NCI-H128 (cell line): ENCODE measurements around the gene GPR153.
A peak's percentile ranks its signal among the peaks of the same experiment; 100 is the strongest.

Source experiments
- DNase-seq: peaks from one replicate; lab custom pipeline; 2025; ENCODE audit not compliant: unreplicated experiment; lab: John Stamatoyannopoulos, UW

GPR153 gene

DNA sequence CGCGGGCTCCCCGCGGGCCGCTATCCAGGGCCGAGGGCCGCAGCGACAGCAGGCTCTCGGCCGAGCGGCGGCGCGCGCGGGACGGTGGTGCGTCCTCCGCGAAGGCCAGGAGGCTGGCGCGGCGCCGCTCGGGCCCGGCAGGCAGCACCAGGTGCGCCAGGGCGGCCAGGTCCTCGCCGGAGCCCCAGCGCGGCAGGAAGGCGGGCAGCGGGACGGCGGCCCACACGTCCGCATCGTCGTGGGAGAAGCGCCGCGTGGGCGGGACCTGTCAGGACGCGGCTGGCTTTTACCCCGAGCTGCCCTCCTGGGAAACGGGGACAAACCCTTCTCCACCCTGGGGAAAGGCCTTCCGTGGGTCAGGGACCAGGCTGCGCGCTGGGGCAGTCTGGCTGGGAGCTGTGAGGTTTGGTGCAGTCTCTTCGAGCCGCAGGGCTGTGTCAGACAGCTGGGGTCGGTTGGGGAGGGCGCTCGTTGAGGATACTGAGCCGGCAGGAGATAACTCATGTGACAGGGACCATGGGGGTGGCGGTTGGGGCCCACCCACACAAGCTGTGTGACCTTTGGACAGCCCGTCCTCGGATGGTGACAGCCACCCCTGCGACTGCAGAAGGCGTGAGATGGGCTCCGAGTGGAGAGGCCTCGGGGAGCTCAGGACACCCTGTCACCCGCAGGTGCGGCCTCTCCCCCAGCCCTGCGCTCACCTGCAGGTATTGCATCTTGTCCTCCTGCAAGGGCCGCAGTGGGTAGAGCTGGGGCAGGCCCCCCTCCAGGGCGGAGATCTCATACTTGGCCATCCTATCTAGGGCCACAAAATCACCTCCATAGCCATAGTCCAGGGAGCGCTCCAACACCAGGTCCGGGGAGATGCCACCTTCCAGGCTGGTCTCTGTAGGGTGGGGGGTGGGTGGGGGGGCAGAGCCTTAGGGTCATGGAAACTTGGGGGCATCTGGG, 10.9 kb downstream of the GPR153 start:
- no peak for DNase-seq

DNA sequence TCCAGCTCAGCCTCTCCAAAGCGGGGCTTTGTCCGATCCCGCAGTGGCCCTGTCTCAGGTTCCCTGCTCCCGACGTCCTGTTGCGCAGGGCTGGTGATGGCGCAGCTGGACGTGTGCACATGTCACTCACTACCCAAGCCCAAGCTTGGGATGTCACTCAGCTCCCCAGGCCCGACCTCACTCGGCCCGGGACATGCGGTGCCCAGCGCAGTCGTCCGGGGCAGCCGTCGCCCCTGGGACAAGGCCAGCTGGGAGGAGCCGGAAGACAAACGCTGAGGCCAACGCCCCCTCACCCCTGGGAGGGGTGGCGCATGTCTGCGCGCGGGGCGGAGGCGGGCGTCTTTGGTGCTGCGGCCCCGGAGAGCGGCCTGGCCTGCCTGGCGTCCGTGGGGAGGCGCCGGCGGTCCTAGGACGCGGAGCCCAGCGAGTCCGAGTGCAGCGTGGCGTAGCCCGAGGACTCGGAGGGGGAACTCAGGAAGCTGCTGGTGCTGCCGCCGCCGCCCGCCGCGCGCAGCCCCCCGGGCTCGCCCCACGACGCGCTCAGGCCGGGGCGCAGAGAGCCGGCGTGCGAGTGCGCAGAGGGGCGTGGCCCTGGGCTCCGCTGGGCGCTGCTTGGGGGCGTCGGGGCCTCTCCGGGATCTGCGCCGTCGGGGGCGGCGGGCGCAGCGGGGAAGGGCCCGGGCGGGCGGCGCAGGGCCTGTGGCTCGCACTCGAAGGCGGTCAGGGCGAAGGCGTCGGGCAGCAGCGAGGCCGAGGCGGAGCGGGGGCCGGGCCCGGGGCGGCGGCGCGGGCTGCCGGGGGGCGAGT, 11.8 kb downstream of the GPR153 start:
- DNase-seq: no peak

GRCh38 chr1:6248161-6248776, 12.6 kb downstream of the GPR153 start:
- DNase-seq: no peak

DNA sequence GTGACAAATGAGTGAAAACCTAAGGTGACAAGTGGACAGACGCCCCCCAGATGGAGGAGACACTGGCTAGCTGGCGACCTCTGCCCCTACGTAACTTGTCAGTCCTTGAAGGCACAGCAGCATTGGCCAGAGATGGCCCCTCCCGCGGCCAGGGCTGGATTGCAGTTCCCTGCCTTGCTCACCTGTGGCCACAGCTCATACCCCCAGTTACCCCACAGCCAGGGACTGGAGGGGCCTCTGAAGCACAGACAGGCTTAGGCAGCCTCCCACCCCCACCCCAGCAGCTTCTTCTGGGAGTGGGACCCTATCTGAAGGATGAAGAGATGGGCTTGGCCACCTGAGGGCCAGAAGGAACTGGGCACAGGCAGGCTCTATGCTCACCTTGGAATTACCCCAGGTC, 13.2 kb downstream of the GPR153 start:
- no peak for DNase-seq

GRCh38 chr1:6246497-6247467, 14.1 kb downstream of the GPR153 start:
- peak; percentile 79 for DNase-seq

- peak; percentile 75 for DNase-seq
These were observed 14.9 kb downstream of the GPR153 start for GRCh38 chr1:6245869-6246496.

DNA sequence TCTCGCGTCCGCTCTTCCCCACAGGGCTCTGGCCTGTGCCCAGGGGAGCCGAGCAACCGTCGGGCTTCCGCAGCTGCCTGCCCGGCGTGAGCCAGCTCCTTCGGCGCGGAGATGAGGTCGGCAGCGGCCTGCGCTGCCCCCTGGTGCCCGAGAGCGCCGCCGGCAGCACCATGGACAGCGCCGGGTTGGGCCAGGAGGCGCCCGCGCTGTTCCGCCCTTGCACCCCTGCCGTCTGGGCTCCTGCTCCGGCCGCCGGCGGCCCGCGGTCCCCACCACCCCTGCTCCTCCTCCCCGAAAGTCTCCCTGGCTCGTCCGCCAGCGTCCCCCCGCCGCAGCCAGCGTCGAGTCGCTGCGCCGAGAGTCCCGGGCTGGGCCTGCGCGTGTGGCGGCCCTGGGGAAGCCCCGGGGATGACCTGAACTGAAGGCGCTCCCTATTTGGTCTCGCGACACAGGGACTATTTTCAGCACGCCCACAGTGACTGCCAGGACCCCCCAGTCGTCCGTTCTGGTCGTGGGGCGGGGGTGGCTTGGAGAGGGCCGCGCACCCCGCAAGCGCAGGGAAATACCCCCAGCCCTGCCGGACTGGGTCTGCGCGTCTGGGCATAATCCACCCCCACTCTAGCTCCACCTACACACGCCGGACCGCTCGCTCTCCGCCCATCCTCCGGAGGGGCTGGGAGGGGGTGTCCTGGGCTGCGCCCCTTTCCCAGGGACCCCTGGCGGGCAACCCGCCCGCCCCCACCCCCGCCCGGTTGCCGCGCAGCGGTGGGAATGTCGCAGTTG, 15.6 kb downstream of the GPR153 start:
- DNase-seq: peak; percentile 70

DNA sequence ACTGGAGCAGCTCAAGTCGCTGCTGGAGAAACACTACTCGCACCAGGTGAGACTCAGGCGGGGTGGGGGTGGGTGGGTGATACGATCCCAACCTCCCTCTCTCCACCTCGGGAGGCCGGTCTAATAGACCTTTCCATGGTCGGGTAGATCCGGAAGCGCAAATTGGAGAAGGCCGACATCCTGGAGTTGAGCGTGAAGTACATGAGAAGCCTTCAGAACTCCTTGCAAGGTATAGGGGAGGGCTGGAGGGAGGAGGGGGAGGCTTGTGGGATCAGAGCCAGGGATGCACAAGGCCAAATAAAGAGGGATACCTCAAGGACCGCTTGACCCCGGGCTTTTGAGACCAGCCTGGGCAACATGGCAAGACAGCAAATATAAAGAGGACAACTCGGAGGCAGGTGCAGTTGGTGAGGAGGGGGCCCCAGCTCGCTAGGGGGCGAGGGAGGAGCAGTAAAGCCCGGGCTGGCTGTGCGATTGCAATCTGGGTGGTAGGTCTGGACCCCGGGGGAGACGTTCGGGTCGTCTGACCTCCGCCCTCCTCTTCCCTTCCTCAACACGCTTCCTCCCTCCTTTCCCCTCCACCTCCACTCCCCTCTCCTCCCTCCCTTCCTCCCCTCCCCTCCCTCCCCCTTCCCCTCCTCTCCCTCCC, 16.4 kb downstream of the GPR153 start:
- no peak for DNase-seq

DNA sequence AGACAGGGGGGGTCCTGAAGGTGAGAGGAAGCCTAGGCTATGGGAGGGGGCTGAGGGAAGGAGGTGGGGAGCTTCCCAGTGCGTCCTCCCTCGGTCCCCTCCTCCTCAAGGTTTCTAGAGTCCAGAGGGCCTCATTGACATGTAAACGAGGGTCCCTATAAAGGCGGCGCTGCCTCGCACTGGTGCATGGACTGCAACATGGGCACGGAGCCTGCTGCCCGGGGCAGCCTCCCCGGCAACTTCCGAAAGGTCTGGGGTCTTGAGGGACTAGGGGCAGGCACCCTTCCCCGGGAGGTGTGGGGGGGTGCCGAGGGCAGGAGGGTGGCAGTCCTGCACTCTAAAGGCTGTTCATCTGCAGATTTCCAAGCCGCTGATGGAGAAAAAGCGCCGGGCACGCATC, 16.9 kb downstream of the GPR153 start, which contains the start of gene HES3:
Gene HES3, plus strand, starts transcription at position 187 of the 400 bp plus-strand sequence. Its CDS starts 187 bp downstream, at position 374.
- no peak for DNase-seq

DNA sequence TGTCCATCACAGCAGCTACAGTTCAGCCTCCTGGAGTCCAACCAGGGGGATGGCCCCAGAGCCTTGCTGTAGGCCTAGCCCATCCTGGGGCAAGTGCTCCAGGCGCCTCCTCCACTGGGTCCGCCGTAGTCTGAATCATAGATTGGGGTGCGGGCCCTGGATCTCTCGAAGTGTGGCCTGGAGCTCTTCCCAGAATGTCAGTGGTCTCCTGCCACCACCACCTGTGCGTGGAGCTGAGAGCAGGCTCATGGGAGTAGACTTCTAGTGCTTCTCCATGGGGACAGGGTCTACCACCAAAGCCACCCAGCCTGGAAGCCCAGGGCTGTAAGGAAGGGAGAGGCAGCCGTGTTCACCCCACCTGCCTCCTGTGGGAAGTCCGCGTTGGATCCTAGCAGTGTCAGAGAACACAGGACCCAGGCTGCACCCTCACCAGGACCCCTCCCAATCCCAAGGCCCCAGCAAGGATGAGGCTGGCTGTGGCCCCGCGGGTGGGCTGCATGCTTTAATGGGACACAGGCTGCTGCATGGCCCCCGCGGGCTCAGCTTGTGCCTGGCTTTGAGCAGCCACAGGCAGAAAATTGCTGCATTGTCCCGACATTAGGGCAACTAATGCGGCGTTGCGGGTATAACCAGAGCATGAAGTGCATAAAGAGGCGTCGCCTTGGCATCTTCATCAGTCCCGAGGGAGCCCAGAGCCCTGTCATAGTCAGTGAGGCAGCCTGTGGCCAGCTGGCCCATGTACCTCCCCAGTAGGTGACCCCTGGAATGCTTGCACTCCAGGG, 17.7 kb downstream of the GPR153 start:
- no peak for DNase-seq

- DNase-seq: no peak
These were observed 18.8 kb downstream of the GPR153 start for GRCh38 chr1:6241887-6242740.

GRCh38 chr1:6241107-6241886, 19.6 kb downstream of the GPR153 start:
- no peak for DNase-seq

- peak; percentile 65 for DNase-seq
These were observed 20.7 kb downstream of the GPR153 start for GRCh38 chr1:6239950-6240768.

DNA sequence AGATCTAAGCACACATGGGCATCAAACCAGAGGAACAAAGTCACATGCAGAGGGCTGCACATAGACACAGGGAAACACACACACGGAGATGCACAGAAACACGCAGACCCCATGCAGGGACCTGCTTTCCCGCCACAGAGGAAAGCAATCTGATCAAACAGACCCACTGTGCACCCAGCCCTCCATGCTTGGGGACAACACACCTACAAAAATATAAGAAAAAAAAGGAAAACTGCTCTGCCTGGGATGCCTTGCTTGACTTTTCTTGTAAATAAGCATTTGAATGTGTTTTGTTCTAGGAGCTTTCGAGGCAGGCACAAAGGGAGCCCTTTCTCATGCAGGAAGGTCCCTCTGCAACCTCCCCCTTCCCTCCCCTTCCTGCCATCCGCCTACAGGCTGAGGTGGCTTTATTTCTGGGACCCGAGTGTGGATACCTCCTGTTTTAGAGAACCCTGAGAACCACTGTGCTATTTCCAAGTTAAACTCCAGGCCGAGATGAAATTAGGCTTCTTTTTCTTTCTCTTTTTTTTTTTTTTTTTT, 21.6 kb downstream of the GPR153 start:
- DNase-seq: no peak

GRCh38 chr1:6237093-6237492, 23.8 kb downstream of the GPR153 start:
- no peak for DNase-seq
